ENCODE results near the gene GOLGA6C. TPM values are rescaled to one million over a fixed set of nuclear protein-coding genes. Genes with fewer than 3 reads are reported as not detected.
"Not testable (repeated sequence)": the region's sequence is repeated elsewhere in the genome, so short reads cannot be mapped to it uniquely, and the experiment has no call there.

Gene GOLGA6C
- total and polyA plus RNA-seq, 4 experiments from 2014 or later: not detected

DNA sequence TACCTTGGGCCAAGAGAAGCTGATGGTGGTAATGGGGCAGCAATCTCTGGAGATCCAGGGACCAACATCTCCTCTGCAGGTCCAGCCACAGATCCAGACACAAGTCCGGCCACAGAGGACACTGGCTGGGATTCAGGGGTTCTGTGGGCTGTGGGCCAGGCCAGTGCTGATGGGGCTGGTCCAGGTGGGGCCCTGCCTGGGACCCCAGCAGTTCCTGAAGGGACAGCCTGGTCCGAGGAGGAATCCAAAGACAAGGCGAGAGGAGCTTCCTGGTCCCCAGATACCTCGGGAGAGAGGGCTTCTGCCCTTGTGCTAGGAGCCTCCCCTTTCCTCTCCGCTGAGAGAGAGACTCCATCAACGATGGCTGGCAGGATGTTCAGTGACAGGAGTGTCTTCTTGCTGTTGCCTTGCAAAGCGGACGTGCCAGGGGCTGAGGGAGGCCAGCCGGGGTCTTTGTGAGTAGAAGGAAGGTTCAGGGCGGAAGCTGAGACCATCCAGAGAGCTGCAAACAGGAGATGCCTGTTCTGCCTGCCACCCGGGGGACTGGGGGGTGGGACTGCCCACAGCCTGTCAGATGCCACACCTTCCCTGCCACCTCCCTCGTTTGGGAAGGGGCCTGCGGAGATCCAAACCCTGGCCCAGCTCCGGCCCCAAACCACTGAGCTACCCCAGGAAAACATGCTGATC, 24.5 kb upstream of the GOLGA6C start:
- ChIA-PET CTCF (ENCODE audit: partially characterized antibody) (no interaction called here), POLR2A (ENCODE audit: partially characterized antibody) (no interaction called here)
- Histone ChIP-seq H3K4me1 (ENCODE audit: insufficient read depth, low read length) (no peaks in the 10 kb centered on the region), H3K27ac (ENCODE audit: low read depth, low read length) (no peak overlapping the region), H3K27me3 (ENCODE audit: insufficient read depth, low read length) (no peaks in the 10 kb centered on the region), H3K36me3 (ENCODE audit: insufficient read depth, low read length) (no peaks in the 10 kb centered on the region), H3K9me3 (ENCODE audit: control insufficient read depth in 1 of 2, low read length in 2 of 2) (no peaks in the 10 kb centered on the region), H3K4me3 (ENCODE audit: low read length in 2 of 2) (no peak overlapping the region)
- H3K4me3 Mint-ChIP-seq: no peak overlapping the region
- no peak for DNase-seq
- no peaks in the 10 kb centered on the region for H3K9me3 Mint-ChIP-seq
- H3K27me3 Mint-ChIP-seq: peaks cover 5 to 22% of the 10 kb centered on the region in 2 donors
- no peaks in the 10 kb centered on the region for H3K36me3 Mint-ChIP-seq
- H3K4me1 Mint-ChIP-seq: no peaks in the 10 kb centered on the region
- no peak overlapping the region for H3K27ac Mint-ChIP-seq
- intact Hi-C loops (cut with micrococcal nuclease): no loop called here

DNA sequence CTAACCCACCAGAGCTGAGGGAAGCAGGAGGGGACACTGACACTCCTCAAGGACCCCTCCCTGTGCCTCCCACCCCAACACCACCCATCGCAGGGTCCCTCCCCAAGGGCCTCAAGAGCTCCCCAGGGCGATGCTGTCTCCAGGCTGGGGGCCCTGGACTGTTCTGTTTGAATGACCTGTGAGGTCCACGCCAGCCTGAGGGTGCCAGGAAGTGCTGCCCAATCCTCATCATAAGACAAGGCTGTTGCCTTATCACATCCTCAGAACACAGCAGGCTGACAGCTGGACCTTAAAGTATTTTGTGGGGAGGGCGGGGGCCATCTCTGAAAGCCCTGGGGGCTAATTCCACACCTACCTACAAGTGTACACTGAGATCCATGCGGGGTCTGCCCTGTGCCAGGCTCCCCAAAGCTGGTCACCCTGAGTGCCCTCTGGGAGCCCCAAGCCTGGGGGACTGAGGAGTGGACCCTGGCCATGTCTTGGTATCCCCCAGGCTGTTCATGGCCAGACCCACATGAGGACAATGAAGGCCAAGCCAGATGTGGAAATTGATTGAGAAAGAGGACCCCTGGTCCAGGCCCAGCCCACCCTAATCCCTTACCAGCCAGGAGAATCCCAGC, 23.8 kb upstream of the GOLGA6C start:
- no peaks in the 10 kb centered on the region for H3K27me3 ChIP-seq (ENCODE audit: insufficient read depth, low read length)
- CTCF ChIA-PET (ENCODE audit: partially characterized antibody): no interaction called here
- H3K9me3 Mint-ChIP-seq: no peaks in the 10 kb centered on the region
- no peak overlapping the region for H3K4me3 Mint-ChIP-seq
- H3K36me3 ChIP-seq (ENCODE audit: insufficient read depth, low read length): no peaks in the 10 kb centered on the region
- H3K4me1 ChIP-seq (ENCODE audit: insufficient read depth, low read length): no peaks in the 10 kb centered on the region
- POLR2A ChIA-PET (ENCODE audit: partially characterized antibody): no interaction called here
- H3K27me3 Mint-ChIP-seq: peaks cover 5 to 21% of the 10 kb centered on the region in 2 donors
- H3K4me1 Mint-ChIP-seq: no peaks in the 10 kb centered on the region
- H3K4me3 ChIP-seq (ENCODE audit: low read length in 2 of 2): no peak overlapping the region
- DNase-seq: no peak
- H3K27ac ChIP-seq (ENCODE audit: low read depth, low read length): no peak overlapping the region
- no peak overlapping the region for H3K27ac Mint-ChIP-seq
- intact Hi-C loops (cut with micrococcal nuclease): no loop called here
- no peaks in the 10 kb centered on the region for H3K9me3 ChIP-seq (ENCODE audit: control insufficient read depth in 1 of 2, low read length in 2 of 2)
- no peaks in the 10 kb centered on the region for H3K36me3 Mint-ChIP-seq

DNA sequence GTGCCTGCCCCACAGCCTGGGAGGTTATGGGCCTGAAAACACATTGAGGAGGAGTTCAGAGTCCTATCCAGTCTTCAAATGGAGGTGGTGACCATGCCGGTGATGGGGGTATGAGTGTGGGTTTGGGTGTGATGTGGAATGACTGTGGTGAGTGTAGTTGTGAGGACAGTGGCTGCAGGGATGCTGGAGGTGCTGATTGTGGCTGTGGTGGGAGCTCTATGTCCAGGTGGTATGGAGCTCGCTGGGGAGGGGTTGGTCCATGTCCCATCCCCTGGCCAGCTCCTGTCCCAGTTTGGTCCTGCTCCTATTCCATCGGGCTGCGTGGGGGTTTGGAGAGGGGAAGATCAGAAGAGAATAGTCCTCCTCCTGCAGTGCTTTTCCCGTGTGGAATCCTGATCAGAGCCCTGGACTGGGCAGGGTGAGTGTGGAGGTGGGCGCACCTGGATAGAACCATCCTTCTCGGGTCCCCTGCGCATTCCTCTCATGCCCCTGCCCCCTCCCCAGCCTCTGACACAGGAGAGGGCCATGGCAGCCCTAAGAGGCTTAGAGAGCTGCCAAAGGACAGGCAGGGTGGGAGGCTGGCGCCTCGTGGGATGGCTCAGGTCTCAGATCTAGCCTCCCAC, 23.0 kb upstream of the GOLGA6C start:
- H3K27ac ChIP-seq (ENCODE audit: low read depth, low read length): no peak overlapping the region
- Mint-ChIP-seq H3K27ac (no peak overlapping the region), H3K27me3 (peaks cover 5 to 23% of the 10 kb centered on the region in 2 donors), H3K9me3 (no peaks in the 10 kb centered on the region), H3K36me3 (no peaks in the 10 kb centered on the region), H3K4me1 (no peaks in the 10 kb centered on the region), H3K4me3 (peak overlapping the region in 1 of 8 donors; percentile 33)
- H3K36me3 ChIP-seq (ENCODE audit: insufficient read depth, low read length): no peaks in the 10 kb centered on the region
- H3K27me3 ChIP-seq (ENCODE audit: insufficient read depth, low read length): no peaks in the 10 kb centered on the region
- no peak for DNase-seq
- CTCF ChIA-PET (ENCODE audit: partially characterized antibody): no interaction called here
- no peaks in the 10 kb centered on the region for H3K4me1 ChIP-seq (ENCODE audit: insufficient read depth, low read length)
- POLR2A ChIA-PET (ENCODE audit: partially characterized antibody): no interaction called here
- H3K9me3 ChIP-seq (ENCODE audit: control insufficient read depth in 1 of 2, low read length in 2 of 2): no peaks in the 10 kb centered on the region
- H3K4me3 ChIP-seq (ENCODE audit: low read length in 2 of 2): no peak overlapping the region
- intact Hi-C loops (cut with micrococcal nuclease): no loop called here

DNA sequence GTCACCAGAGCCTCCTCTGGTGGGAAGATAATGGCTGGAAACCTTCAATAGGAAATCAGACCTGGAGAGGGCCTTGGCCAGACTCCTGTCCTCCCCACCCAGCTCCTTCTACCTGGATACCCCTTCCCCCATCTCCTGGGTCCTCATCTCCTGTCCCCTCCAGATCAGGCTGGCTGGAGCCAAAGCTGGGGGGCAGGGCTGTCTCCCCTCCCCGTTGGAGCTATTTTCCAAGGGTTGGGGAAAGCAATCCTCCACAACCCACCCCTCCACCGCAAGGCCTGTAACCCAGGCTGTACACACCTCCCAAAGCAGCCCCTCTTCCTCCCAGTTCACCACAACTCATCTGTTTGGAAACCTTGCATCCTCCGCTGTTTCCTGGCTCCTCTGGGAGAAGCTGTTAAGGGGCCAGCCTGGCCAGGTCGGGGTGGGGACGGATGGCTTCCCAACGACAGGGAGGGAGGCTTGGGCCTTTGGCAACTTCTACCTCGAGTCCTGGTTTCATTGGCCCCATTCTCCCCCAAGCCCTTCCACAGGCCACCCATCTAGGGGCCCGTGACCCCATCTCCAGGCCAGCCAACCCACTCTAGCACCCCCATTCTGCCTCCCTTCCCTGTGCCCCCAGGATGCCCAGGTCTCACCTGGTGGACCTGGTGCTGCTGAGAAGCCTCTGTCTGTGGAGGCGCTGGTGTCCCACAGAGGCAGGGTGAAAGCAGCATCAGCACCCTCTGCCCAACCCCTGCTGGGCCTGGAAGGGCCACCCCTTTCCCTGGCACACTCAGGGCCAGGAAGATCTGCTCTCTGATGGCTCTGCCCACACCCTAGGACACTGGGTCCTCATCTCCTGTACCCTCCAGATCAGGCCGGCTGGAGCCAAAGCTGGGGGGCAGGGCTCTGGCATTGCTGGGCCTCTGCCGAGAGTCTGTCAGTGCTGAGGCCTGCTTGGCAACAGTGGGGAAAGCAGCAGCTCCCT, 22.1 kb upstream of the GOLGA6C start:
- Histone ChIP-seq H3K4me1 (ENCODE audit: insufficient read depth, low read length) (no peaks in the 10 kb centered on the region), H3K27ac (ENCODE audit: low read depth, low read length) (no peak overlapping the region), H3K27me3 (ENCODE audit: insufficient read depth, low read length) (no peaks in the 10 kb centered on the region), H3K9me3 (ENCODE audit: control insufficient read depth in 1 of 2, low read length in 2 of 2) (no peaks in the 10 kb centered on the region), H3K4me3 (ENCODE audit: low read length in 2 of 2) (no peak overlapping the region), H3K36me3 (ENCODE audit: insufficient read depth, low read length) (no peaks in the 10 kb centered on the region)
- no peak overlapping the region for H3K4me3 Mint-ChIP-seq
- ChIA-PET CTCF (ENCODE audit: partially characterized antibody) (no interaction called here), POLR2A (ENCODE audit: partially characterized antibody) (no interaction called here)
- no peak for DNase-seq
- no peaks in the 10 kb centered on the region for H3K9me3 Mint-ChIP-seq
- intact Hi-C loops (cut with micrococcal nuclease): no loop called here
- peaks cover 6 to 20% of the 10 kb centered on the region in 2 donors for H3K27me3 Mint-ChIP-seq
- H3K36me3 Mint-ChIP-seq: no peaks in the 10 kb centered on the region
- no peaks in the 10 kb centered on the region for H3K4me1 Mint-ChIP-seq
- H3K27ac Mint-ChIP-seq: peak overlapping the region in 1 of 7 donors; percentile 25

DNA sequence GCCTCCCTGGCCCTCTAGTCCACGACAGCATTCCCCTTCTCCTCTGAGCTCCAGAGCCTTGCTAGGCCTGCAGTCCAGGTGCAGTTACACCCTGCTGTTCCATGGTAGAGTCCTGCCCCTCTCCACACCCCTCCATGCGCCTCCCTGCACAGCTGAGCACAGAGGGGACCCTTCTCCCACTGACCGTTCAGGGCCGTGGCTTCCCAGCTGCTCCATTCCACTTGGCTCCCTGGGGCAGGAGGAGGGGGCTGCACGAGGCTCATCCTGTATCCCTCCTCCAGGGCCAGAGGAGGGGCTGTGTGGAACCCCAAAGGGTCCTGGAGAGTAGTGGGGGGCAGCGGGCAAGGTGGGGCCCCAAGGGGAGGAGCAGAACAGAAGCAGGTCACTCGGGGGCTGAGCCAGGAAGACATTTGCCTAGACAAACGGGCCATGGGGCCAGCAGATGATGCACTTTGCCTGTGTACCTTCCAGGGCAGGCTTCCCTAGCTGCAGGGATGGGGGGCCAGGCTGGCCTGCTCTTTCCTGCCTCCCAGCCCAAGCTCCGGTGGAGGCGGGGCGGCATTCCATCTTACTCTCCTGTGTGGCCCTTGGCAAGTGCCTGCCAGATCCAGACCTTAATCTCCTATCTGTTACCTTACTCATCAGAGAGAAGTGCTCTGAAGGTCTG, 20.7 kb upstream of the GOLGA6C start:
- CTCF ChIA-PET (ENCODE audit: partially characterized antibody): no interaction called here
- Mint-ChIP-seq H3K4me1 (no peaks in the 10 kb centered on the region), H3K9me3 (no peaks in the 10 kb centered on the region), H3K27me3 (peaks cover 1 to 14% of the 10 kb centered on the region in 2 donors), H3K27ac (no peak overlapping the region), H3K4me3 (no peak overlapping the region), H3K36me3 (no peaks in the 10 kb centered on the region)
- POLR2A ChIA-PET (ENCODE audit: partially characterized antibody): no interaction called here
- Histone ChIP-seq H3K9me3 (ENCODE audit: control insufficient read depth in 1 of 2, low read length in 2 of 2) (no peaks in the 10 kb centered on the region), H3K36me3 (ENCODE audit: insufficient read depth, low read length) (no peaks in the 10 kb centered on the region), H3K27me3 (ENCODE audit: insufficient read depth, low read length) (no peaks in the 10 kb centered on the region), H3K27ac (ENCODE audit: low read depth, low read length) (no peak overlapping the region), H3K4me3 (ENCODE audit: low read length in 2 of 2) (no peak overlapping the region), H3K4me1 (ENCODE audit: insufficient read depth, low read length) (no peaks in the 10 kb centered on the region)
- DNase-seq: no peak
- intact Hi-C loops (cut with micrococcal nuclease): no loop called here

DNA sequence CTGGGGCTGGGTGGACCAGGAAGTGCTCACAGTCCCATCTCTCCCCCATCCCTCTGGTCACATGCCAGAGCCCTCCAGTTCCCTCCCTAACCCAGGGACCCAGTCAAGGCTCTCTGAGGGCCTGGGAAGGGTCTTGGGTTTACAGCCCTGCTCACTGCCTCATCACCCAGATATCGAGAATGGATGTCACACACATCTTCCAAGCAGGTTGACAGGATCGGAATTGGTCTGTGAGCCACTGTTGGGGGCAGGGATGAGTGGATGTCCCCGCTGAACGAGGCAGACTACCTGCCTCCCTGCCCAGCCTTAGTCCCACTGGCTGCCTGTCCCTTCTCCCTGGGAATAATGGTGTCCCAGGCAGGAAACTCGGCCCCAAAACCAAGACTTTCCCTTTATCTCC, 20.0 kb upstream of the GOLGA6C start:
- no peaks in the 10 kb centered on the region for H3K36me3 Mint-ChIP-seq
- peaks cover 1 to 10% of the 10 kb centered on the region in 2 donors for H3K27me3 Mint-ChIP-seq
- intact Hi-C loops (cut with micrococcal nuclease): no loop called here
- Histone ChIP-seq H3K4me3 (ENCODE audit: low read length in 2 of 2) (no peak overlapping the region), H3K36me3 (ENCODE audit: insufficient read depth, low read length) (no peaks in the 10 kb centered on the region), H3K27me3 (ENCODE audit: insufficient read depth, low read length) (no peaks in the 10 kb centered on the region), H3K9me3 (ENCODE audit: control insufficient read depth in 1 of 2, low read length in 2 of 2) (no peaks in the 10 kb centered on the region), H3K27ac (ENCODE audit: low read depth, low read length) (no peak overlapping the region), H3K4me1 (ENCODE audit: insufficient read depth, low read length) (no peaks in the 10 kb centered on the region)
- H3K27ac Mint-ChIP-seq: no peak overlapping the region
- no peaks in the 10 kb centered on the region for H3K9me3 Mint-ChIP-seq
- no peak for DNase-seq
- ChIA-PET POLR2A (ENCODE audit: partially characterized antibody) (no interaction called here), CTCF (ENCODE audit: partially characterized antibody) (no interaction called here)
- H3K4me3 Mint-ChIP-seq: no peak overlapping the region
- no peaks in the 10 kb centered on the region for H3K4me1 Mint-ChIP-seq

DNA sequence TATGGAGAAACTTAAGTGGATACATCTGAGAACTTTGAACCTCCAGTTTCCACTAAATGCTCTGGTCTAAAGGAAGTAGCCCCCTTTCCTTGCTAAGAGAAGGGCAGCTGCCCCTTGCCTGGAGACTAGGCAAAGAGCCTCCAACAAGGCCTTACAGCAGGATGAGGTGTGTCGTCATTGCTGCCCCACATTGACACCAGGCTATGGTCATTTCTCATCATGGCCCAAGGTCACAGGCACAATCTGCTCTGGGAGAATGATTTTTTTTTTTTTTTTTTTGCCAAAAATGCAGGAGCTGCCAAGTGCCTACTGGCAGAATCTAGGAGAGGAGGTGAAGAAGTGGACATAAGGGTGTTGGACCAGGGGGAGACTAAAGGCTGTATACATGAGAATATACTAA, 12.4 kb upstream of the GOLGA6C start:
- H3K9me3 ChIP-seq (ENCODE audit: control insufficient read depth in 1 of 2, low read length in 2 of 2); H3K4me1 ChIP-seq (ENCODE audit: insufficient read depth, low read length); intact Hi-C loops (cut with micrococcal nuclease); POLR2A ChIA-PET (ENCODE audit: partially characterized antibody); H3K4me3 ChIP-seq (ENCODE audit: low read length in 2 of 2); H3K27me3 ChIP-seq (ENCODE audit: insufficient read depth, low read length); H3K4me3 Mint-ChIP-seq; H3K36me3 ChIP-seq (ENCODE audit: insufficient read depth, low read length); H3K9me3 Mint-ChIP-seq; H3K27ac ChIP-seq (ENCODE audit: low read depth, low read length); H3K27ac Mint-ChIP-seq; DNase-seq; CTCF ChIA-PET (ENCODE audit: partially characterized antibody); H3K4me1 Mint-ChIP-seq; H3K36me3 Mint-ChIP-seq: not testable (repeated sequence)
- peaks cover 8 to 10% of the 10 kb centered on the region in 2 donors for H3K27me3 Mint-ChIP-seq

All from CD4-positive, alpha-beta memory T cell (primary cell).